VCaP (cell line): ENCODE results near the gene TTLL7.
"Not testable (repeated sequence)": the region's sequence is repeated elsewhere in the genome, so short reads cannot be mapped to it uniquely, and the experiment has no call there.

Experiments used
- H3K27ac ChIP-seq: fragments of 450-650 bp; 2 replicates; pipeline ENCODE4 v1.5.1; 2017
- CTCF ChIP-seq: fragments of 450-650 bp; conservative IDR thresholded peaks from 2 replicates; pipeline ENCODE4 v1.5.1; 2017; ENCODE audit warnings: mild to moderate bottlenecking, moderate library complexity

Gene TTLL7

GRCh38 chr1:83918688-83919285, 80.1 kb downstream of the TTLL7 start:
- TF ChIP-seq CTCF: no peak
- no peak overlapping the region for H3K27ac ChIP-seq

- H3K27ac ChIP-seq: no peak overlapping the region
- TF ChIP-seq CTCF: no peak
Observed at GRCh38 chr1:83917959-83918358, 81.0 kb downstream of the TTLL7 start.

- H3K27ac ChIP-seq: not testable (repeated sequence)
Observed at GRCh38 chr1:83916094-83916493, 82.8 kb downstream of the TTLL7 start.

- no peak overlapping the region for H3K27ac ChIP-seq
- TF ChIP-seq CTCF: no peak
Observed at GRCh38 chr1:83912876-83913275, 86.1 kb downstream of the TTLL7 start.

- TF ChIP-seq CTCF: no peak
- H3K27ac ChIP-seq: no peak overlapping the region
Observed at GRCh38 chr1:83910461-83910860, 88.5 kb downstream of the TTLL7 start.

- H3K27ac ChIP-seq: no peak overlapping the region
- TF ChIP-seq CTCF: no peak
Observed at GRCh38 chr1:83909687-83910086, 89.2 kb downstream of the TTLL7 start.

- TF ChIP-seq CTCF: peak; percentile 84
- H3K27ac ChIP-seq: no peak overlapping the region
Observed at GRCh38 chr1:83905315-83905907, 93.5 kb downstream of the TTLL7 start.

- H3K27ac ChIP-seq: no peak overlapping the region
Observed at GRCh38 chr1:83901547-83902155, 97.3 kb downstream of the TTLL7 start.

More at GRCh38 chr1:83901547-83902155, 97.3 kb downstream of the TTLL7 start:
- no peak for TF ChIP-seq CTCF
